Loucy (cell line): Measurements from ENCODE around the gene SAMD9L.

Source experiments
- H2AFZ ChIP-seq: fragments of 200-600 bp; sonication (generic); 2 replicates; pipeline ENCODE4 v1.6.0; 2016; ENCODE audit warnings: antibody characterized with exemption, mild to moderate bottlenecking, low read length, moderate library complexity
- H3F3A ChIP-seq: fragments of 200-600 bp; 2 replicates; pipeline ENCODE4 v1.6.0; 2016; ENCODE audit warnings: antibody characterized with exemption, low read depth, mild to moderate bottlenecking
- H3K27me3 ChIP-seq: fragments of 200-600 bp; sonication (generic); 2 replicates; pipeline ENCODE4 v1.6.1; 2014; ENCODE audit warnings: low read length, mild to moderate bottlenecking; ENCODE audit not compliant: insufficient read depth, poor library complexity, severe bottlenecking
- H3K36me3 ChIP-seq: fragments of 200-600 bp; sonication (generic); 2 replicates; pipeline ENCODE4 v1.6.1; 2016; ENCODE audit warnings: low read length; ENCODE audit not compliant: insufficient read depth
- H3K4me1 ChIP-seq: fragments of 200-600 bp; sonication (generic); 2 replicates; pipeline ENCODE4 v1.5.1; 2014; ENCODE audit warnings: low read length, mild to moderate bottlenecking; ENCODE audit not compliant: insufficient read depth, poor library complexity, severe bottlenecking
- H3K4me2 ChIP-seq: fragments of 200-600 bp; sonication (generic); 2 replicates; pipeline ENCODE4 v1.6.0; 2014; ENCODE audit warnings: antibody characterized with exemption, low read length, low read depth, mild to moderate bottlenecking; ENCODE audit not compliant: poor library complexity, severe bottlenecking
- H3K4me3 ChIP-seq: fragments of 200-600 bp; sonication (generic); 2 replicates; pipeline ENCODE4 v1.5.1; 2014; ENCODE audit warnings: low read length, mild to moderate bottlenecking, mixed read lengths; ENCODE audit not compliant: poor library complexity, severe bottlenecking
- H3K79me2 ChIP-seq: fragments of 200-600 bp; sonication (generic); 2 replicates; pipeline ENCODE4 v1.6.1; 2014; ENCODE audit warnings: low read length; ENCODE audit not compliant: insufficient read depth
- H3K9ac ChIP-seq: fragments of 200-600 bp; sonication (generic); 2 replicates; pipeline ENCODE4 v1.6.0; 2014; ENCODE audit warnings: mild to moderate bottlenecking, low read depth, low read length, moderate library complexity; ENCODE audit not compliant: poor library complexity, severe bottlenecking
- H3K9me2 ChIP-seq: fragments of 200-600 bp; sonication (generic); replicated peaks from 2 replicates; pipeline ENCODE4 v1.6.1; 2016; ENCODE audit warnings: low read depth, low read length, mixed read lengths
- H3K9me3 ChIP-seq: fragments of 200-600 bp; sonication (generic); 2 replicates; pipeline ENCODE4 v1.6.1; 2014; ENCODE audit warnings: mild to moderate bottlenecking, antibody characterized with exemption, low read length, low read depth; ENCODE audit not compliant: insufficient read depth
- H4K20me1 ChIP-seq: fragments of 200-600 bp; sonication (generic); 2 replicates; pipeline ENCODE4 v1.6.0; 2014; ENCODE audit warnings: antibody characterized with exemption, low read length, mild to moderate bottlenecking; ENCODE audit not compliant: insufficient read depth, poor library complexity, severe bottlenecking
- CTCF ChIP-seq: fragments of 200-600 bp; sonication (generic); conservative IDR thresholded peaks from 2 replicates; pipeline ENCODE4 v1.5.1; 2014; ENCODE audit warnings: mild to moderate bottlenecking, antibody characterized with exemption, low read length
- EZH2phosphoT487 ChIP-seq: fragments of 200-600 bp; IDR thresholded peaks from 2 replicates; pipeline ENCODE4 v1.6.1; 2018; ENCODE audit warnings: antibody characterized with exemption, mild to moderate bottlenecking, moderate library complexity, borderline replicate concordance

Gene SAMD9L

GRCh38 chr7:93097388-93097787 is 50.8 kb downstream of the SAMD9L start:
- Histone ChIP-seq H3K9ac (no peak overlapping the region), H3K4me2 (no peak overlapping the region), H3K27me3 (no peaks in the 10 kb centered on the region), H3K9me3 (peaks cover 2% of the 10 kb centered on the region; the same call in 1 of the 2 replicates), H2AFZ (no peak overlapping the region), H3F3A (no peaks in the 10 kb centered on the region), H3K4me3 (no peak overlapping the region), H3K4me1 (no peaks in the 10 kb centered on the region), H3K79me2 (no peaks in the 10 kb centered on the region), H3K36me3 (no peaks in the 10 kb centered on the region), H3K9me2 (no peaks in the 10 kb centered on the region), H4K20me1 (no peaks in the 10 kb centered on the region)
- no peak for TF ChIP-seq EZH2phosphoT487

- Histone ChIP-seq H3K4me3 (no peak overlapping the region), H3K36me3 (no peaks in the 10 kb centered on the region), H3K9me2 (no peaks in the 10 kb centered on the region), H3F3A (no peaks in the 10 kb centered on the region), H4K20me1 (no peaks in the 10 kb centered on the region), H3K9ac (no peak overlapping the region), H3K79me2 (no peaks in the 10 kb centered on the region), H3K27me3 (no peaks in the 10 kb centered on the region), H2AFZ (no peak overlapping the region), H3K4me2 (no peak overlapping the region), H3K9me3 (no peaks in the 10 kb centered on the region), H3K4me1 (no peaks in the 10 kb centered on the region)
- TF ChIP-seq CTCF (peak; percentile 59), EZH2phosphoT487 (no peak)
Measured at GRCh38 chr7:93092757-93093370, 55.3 kb downstream of the SAMD9L start.
